GM21737 (cell line): Measurements from ENCODE around the gene SIPA1.
"Not testable (repeated sequence)": the region's sequence is repeated elsewhere in the genome, so short reads cannot be mapped to it uniquely, and the experiment has no call there.

Source experiments
- ATAC-seq: cut with Tn5 transposase; IDR thresholded peaks from one replicate; pipeline ENCODE4 v1.9.1; 2021; ENCODE audit warnings: mild to moderate bottlenecking, moderate library complexity; ENCODE audit not compliant: unreplicated experiment

The SIPA1 gene

DNA sequence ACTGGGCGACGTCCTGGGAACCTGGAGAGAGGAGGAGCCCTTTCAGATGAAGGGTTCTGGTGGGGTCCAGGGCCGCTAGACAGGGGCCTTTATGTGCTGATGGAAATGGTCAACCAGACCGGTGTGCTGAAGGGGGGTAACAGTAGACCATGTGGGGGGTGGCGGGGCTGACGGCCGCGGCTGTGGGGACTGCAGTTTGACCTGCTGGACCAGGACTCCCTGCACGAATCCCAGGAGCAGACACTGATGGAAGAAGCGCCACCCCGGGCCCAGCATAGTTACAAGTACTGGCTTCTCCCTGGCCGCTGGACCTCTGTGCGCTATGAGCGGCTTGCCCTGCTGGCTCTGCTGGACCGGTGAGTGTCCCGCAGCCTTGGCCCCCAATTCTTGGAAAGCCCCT, 15.9 kb upstream of the SIPA1 start:
- ATAC-seq: no peak

DNA sequence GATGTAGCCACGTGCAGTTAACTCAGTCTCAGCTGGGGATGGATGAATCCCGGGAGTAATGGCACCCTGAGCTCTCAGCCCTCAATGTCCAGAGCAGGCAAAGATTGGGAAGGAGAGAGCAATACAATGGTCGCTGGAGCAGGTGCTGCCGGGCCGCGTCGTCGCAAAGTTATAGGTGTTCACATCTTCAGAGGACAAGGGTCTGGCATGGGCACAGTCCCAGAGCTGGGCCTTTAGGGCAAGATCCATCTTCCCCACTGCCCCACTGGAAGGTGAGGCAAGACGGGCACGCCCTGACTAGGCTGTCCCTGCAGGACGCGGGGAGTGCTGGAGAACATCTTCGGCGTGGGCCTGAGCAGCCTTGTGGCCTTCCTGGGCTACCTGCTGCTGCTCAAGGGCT, 14.7 kb upstream of the SIPA1 start:
- no peak for ATAC-seq

DNA sequence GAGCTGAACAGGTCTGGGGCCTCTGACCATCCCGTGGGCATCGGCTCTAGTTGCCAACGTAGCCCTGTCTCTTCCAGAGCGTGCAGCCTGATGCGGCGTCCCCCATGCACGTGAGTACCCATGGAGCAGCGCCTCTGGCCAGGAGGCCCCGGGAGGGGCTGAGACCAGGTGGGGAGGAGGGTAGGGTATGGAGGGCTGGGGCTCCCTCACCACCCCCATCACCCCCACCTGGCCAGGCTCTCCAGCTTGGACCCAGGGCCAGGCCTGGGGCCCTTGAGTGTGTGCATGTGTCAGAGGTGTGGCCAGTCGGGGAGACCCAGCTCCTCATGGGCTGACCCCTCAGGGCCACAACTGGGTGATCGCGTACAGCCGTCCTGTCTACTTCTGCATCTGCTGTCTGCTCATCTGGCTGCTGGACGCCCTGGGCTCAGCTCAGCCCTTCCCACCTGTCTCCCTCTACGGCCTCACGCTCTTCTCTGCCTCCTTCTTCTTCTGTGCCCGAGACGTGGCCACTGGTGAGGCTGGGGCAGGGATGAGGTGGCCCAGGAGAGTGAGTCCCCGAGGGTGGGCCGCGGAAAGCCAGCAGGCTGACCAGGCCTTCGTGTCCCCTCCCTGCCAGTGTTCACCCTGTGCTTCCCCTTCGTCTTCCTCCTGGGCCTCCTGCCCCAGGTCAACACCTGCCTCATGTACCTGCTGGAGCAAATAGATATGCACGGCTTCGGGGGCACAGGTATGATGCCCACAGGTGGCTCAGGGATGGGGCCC, 13.9 kb upstream of the SIPA1 start:
- no peak for ATAC-seq

DNA sequence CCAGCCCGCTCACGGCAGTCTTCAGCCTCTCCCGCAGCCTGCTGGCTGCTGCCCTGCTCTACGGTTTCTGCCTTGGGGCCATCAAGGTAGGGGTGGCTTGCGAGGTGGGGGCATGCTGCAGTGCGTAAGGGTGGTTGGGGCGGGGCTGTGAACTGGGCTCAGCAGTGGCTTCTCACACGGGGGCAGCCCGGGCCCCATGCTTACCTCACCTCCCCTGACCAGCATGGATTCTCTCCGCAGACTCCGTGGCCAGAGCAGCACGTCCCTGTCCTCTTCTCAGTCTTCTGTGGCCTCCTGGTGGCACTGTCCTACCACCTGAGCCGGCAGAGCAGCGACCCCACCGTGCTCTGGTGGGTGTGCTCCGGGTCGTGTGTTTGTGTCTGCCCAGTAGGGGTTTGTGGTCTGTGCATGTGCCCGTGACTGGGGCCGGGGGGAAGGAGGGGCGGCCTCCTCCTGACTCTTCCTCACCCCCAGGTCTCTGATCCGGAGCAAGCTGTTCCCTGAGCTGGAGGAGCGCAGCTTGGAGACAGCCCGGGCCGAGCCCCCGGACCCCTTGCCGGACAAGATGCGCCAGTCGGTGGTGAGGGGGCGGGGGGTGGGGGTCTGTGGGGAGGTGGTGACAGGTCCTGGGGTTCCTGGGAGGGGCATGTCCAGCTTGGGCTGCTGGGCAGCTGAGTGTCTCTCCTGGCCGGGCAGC, 12.8 kb upstream of the SIPA1 start:
- no peak for ATAC-seq

DNA sequence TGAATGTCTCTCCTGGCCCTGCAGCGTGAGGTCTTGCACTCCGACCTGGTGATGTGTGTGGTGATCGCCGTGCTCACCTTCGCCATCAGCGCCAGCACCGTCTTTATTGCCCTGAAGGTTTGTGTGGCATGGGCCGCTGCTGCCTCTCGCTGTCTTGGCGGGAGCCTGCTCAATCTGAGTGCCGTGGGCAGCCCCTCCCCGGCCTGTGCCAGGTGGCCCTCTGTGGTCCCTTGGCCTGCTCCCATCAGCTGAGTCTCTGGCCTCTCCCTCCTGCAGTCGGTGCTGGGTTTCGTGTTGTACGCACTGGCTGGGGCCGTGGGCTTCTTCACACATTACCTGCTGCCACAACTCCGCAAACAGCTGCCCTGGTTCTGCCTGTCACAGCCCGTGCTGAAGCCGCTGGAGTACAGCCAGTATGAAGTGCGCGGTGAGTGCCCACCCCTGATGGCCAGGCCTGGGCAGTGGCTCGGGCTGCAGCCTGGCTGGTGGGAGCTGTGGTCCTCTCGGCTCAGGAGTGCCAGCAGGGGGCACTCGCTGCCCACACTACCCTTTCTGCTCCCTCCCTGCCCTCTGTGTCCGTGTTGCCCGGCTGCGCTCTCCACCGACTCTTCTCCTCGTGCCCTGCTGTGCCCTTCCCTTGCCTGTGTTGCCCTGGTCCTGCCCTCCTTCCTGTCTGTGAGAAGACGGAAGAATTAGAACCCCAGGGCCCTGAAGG, 12.1 kb upstream of the SIPA1 start:
- ATAC-seq: no peak

DNA sequence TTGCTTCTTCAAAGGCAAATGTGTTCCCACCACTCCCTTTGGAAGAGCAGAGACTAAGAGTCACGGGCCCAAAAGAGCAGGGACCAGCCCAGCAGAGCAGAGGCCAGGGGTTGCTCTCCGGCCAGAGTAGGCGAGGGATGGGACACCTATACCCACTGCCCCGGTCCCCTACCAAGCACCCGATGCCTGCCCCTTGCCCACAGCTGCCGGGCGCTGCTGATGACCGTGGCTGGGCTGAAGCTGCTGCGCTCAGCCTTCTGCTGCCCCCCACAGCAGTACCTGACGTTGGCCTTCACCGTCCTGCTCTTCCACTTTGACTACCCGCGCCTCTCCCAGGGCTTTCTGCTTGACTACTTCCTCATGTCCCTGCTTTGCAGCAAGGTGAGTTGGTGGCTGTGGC, 10.7 kb upstream of the SIPA1 start:
- ATAC-seq: no peak

DNA sequence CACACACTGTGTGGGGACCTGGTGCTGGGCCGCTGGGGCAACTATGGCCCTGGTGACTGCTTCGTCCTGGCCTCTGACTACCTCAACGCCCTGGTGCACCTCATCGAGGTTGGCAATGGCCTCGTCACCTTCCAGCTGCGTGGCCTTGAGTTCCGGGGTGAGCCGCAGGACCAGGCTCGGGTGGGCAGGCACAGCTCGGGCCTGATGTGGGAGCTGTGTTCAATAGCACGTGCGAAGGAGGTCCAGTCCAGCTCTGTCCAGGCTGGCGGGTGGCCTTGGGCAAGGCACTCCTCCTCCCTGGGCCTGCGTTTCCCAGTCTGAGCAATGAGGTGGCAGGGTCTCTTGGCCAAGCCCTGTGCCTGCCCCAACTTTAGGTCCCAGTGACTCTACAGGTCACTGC, 8.3 kb upstream of the SIPA1 start:
- ATAC-seq: no peak

DNA sequence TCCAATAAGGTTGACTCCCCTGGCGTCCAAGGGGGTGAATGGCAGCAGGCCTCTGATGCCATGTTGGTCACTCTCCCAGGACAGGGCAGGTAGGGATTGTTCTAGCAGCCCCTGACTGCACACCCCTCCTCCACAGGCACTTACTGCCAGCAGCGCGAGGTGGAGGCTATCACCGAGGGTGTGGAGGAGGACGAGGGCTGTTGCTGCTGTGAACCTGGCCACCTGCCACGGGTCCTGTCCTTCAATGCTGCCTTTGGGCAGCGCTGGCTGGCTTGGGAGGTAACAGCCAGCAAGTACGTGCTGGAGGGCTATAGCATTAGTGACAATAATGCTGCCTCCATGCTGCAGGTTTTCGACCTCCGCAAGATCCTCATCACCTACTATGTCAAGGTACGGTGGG, 7.7 kb upstream of the SIPA1 start:
- no peak for ATAC-seq

DNA sequence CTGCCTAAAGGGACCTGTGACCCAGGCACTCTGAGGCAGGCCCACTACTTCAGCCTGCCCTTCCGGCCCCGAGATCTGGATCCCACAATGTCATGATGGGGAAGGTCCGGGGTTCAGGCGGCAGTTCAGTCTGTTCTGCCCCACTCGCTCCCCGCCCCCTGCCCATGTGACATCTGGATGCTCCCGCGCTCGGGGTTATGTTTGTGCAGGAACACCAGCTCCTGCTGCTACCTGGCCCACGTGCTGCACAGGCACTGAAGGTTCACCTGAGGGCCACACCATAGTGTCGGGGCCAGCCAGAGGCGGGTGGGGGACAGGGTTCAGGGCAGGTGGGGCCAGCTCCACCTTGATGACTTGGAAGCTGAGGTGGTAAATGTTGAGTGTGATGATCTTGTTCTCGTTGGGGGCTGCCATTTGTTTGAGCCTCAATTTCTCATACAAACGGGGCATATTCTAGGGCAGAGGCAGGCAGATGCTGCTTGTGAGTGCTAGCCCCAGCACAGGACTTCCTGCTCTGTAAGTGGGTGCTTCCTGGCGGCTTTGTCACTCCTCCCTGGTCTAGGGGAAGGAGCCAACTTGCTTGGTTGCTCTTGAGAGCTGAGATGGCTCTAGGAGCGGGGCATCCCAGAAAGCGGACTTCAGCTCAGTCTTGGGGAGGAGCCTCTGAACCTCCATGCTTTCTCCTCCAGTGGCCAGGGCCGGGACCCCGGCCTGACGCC, 4.4 kb upstream of the SIPA1 start:
- ATAC-seq: no peak

DNA sequence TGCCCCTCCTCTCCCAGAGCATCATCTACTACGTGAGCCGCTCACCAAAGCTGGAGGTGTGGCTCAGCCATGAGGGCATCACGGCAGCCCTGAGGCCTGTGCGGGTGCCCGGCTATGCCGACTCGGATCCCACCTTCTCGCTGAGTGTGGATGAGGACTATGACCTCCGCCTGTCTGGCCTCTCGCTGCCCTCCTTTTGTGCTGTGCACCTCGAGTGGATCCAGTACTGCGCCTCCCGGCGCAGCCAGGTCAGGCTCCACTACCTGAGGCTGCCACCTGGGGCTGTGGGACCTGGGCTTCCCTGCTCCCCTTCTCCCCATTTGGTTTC, 3.8 kb upstream of the SIPA1 start:
- no peak for ATAC-seq

DNA sequence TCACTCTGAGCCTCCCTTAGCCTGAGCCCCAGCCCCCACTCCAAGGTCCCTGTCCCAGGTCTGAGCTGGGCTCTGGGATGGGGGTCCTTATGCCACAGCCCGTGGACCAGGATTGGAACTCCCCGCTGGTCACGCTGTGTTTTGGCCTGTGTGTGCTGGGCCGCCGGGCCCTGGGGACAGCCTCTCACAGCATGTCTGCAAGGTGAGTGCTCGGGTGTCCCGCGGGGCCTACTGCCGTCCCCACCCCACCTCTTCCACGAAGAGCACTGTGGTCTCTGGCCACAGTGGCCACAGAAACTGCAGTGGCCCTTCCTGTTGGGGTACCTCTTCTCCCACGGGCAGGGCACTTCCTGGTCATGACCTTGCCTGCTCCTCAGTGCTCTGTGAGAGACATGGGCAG, 3.5 kb upstream of the SIPA1 start:
- ATAC-seq: no peak

DNA sequence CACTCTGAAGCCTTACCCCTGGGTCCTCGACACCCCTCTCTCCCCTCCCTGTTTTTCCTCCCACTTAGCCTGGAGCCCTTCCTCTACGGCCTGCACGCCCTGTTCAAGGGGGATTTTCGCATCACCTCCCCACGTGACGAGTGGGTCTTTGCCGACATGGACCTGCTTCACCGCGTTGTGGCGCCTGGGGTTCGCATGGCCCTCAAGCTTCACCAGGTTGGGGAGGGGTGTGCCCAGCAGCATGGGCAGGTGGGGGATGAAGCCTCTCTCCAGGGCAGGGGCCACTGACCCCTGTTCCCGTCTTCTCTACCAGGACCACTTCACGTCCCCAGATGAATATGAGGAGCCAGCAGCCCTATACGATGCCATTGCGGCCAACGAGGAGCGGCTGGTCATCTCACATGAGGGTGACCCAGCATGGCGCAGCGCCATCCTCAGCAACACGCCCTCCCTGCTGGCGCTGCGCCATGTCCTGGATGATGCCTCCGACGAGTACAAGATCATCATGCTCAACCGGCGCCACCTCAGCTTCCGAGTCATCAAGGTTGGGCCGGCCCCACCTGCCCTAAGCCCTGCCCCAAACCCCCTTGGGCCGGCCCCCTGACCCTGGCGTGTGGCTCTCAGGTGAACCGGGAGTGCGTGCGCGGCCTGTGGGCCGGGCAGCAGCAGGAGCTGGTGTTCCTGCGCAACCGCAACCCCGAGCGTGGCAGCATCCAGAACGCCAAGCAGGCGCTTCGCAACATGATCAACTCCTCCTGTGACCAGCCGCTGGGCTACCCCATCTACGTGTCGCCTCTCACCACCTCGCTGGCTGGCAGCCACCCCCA, 2.8 kb upstream of the SIPA1 start:
- no peak for ATAC-seq

DNA sequence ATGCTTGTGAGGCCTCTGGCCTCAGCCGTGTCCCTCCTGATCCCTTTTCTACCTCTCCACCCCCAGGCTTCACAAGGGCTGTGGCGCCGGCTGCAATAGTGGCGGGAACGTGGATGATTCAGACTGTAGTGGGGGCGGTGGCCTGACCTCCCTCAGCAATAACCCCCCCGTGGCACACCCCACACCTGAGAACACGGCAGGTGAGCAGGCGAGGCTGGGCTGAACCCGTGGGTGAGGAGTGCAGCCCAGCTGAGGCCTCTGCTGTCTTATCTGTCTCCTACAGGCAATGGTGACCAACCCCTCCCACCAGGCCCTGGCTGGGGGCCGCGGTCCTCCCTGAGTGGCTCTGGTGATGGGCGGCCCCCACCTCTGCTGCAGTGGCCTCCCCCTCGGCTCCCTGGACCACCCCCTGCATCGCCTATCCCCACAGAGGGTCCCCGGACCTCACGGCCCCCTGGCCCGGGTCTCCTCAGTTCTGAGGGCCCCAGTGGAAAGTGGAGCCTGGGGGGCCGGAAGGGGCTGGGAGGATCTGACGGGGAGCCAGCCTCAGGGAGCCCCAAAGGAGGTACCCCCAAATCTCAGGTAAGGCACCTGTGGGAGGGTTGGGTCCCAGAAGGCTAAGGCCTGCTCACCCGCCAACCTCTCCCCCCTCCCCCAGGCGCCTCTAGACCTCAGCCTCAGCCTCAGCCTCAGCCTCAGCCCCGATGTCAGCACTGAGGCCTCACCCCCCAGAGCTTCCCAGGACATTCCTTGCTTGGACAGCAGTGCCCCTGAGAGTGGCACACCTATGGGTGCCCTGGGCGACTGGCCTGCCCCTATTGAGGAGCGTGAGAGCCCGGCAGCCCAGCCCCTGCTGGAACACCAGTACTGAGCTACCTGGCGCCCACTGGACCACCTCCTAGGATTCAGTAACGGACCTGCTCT, 1.5 kb upstream of the SIPA1 start:
- no peak for ATAC-seq

DNA sequence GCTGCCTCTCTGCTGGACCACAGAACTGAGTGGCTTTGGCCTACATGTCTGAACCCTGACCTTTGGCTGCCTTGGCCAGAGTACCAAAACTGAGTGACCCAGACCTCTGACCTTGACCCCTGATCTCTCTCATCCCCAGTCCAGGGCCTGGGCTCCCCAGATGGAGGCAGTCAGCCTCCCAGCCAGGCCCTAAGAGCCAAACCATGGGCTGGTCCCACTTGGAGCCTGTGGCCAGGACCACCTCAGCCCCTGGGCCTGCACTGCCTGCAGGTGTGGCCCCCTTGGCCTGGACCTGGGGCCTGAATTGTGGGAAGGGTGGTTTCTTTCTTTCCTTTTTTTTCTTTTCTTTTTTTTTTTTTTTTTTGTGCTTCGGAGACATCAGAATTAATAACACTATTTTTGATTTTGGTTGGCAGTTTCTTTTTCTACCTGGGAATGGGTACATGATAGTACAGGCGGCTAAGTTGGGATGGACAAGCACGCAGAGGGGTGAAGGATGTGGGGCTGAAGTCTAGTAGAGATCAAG, 806 bp upstream of the SIPA1 start:
- no peak for ATAC-seq

DNA sequence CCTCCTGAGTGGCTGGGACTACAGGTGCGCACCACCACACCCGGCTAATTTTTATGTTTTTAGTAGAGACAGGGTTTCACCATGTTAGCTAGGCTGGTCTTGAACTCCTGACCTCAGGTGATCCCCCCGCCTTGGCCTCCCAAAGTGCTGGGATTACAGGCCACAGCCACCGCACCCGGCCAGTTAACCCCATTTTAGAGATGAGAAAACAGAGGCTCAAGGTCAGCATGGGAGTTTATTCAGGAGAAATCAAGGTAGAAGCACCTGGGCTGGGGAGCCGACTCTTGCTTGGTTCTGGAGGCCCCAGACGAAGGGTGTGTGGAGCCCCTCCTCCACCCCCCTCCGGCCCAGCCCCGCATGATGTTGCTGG, 1.3 kb downstream of the SIPA1 start:
- ATAC-seq: not testable (repeated sequence)

DNA sequence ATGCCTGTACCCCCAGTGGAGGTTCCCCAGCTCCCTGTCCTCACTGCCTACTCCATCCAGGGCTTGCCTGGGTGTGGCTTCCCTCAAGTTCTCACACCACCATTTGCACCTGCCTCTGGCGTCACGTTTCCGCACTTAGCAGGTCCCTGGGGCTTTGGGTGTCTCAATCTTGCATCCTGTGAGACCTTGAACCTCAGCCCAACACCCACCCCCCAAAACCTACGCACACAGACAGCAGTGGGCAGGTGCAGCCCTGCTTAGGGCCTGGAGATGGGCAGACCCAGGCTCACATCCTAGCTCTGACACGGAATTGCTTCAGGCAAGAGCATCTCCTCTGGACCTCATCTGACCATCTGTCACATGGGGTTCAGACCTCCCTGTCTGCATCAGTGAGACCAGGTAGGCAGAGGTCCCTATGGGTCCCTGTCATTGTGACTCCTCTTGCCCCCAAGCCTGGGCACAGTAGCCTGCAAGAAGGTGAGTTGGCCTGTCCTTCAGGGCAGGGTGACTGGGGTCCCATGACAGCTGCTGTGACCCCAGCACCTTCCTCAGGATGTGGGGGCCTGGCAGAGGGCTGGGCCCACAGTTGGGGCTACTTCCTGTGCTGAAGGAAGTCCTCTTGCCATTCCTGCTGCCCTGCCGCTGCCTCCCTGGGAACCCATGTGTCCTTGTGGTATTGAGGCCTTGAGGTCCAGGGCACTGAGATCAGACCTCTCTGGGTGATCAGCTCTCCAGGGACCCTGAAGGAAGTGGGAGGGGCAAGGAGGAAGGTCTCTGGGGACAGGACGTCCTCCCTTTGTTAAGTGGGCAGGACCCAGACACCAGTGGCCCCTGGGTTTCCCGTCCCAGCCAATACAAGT, 2.0 kb downstream of the SIPA1 start:
- ATAC-seq: peak; percentile 36

DNA sequence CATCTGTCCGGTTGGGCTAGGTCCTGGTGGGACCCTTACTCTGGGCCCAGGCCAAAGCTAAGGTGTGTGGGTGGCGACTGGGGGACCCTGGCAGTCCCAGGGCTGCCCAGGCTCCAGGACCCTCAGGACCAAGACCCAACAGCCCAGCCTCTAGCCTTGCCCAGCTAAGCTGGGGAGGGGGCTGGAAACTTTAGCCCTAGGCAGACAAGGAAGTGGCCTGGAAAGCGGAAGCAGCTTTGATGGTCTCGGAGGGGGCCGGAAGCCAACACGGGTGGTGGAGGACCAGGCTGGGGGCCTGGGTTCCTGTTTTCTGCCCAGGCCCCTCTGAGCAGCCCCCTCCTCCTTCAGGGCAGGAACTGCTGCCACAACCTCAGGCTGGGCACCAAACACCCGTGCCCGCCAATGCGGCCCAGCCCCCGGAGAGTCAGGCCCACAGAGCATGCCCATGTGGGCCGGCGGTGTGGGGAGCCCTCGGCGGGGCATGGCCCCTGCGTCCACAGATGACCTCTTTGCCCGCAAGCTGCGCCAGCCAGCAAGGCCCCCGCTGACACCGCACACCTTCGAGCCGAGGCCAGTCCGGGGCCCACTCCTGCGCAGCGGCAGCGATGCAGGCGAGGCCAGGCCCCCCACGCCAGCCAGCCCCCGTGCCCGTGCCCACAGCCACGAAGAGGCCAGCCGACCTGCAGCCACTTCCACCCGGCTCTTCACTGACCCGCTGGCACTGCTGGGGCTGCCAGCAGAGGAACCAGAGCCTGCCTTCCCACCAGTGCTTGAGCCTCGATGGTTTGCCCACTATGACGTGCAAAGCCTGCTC, 2.8 kb downstream of the SIPA1 start:
- ATAC-seq: peak; percentile 3
